Panc1 (cell line): Measurements from ENCODE around the gene TLK1. TPM values are rescaled to one million over a fixed set of nuclear protein-coding genes. Genes with fewer than 3 reads are reported as not detected.

Source experiments
- ATAC-seq: fragments of 200-7000 bp; cut with Tn5 transposase; 2 replicates; pipeline ENCODE4 v1.9.1; 2020; ENCODE audit warnings: mild to moderate bottlenecking, moderate library complexity
- BruUV-seq: library from RNA; stranded (reverse); fragments of 400-500 nt; replicated peaks from 2 replicates; lab custom pipeline; 2021; lab: Mats Ljungman, UMichigan
- CTCF ChIA-PET: fragments of 300-600 bp; sonication (Branson Sonifier 250); formaldehyde crosslinking; loops from one replicate; lab custom pipeline; 2022; ENCODE audit warnings: antibody characterized with exemption; lab: Charles Lee
- POLR2A ChIA-PET: fragments of 300-600 bp; sonication (Branson Sonifier 250); formaldehyde crosslinking; loops from one replicate; lab custom pipeline; 2022; ENCODE audit warnings: antibody characterized with exemption; lab: Charles Lee
- DNase-seq: peaks from one replicate; pipeline ENCODE4 v3.0.0-alpha.2; 2010; ENCODE audit warnings: low read depth, low spot score
- H3K27ac ChIP-seq: 2 replicates; pipeline ENCODE4 v1.5.1; 2011; ENCODE audit warnings: mild to moderate bottlenecking, low read length, inconsistent platforms
- H3K27me3 ChIP-seq: fragments of 200-500 bp; sonication (Bioruptor generic); 2 replicates; pipeline ENCODE4 v1.6.0; 2014; ENCODE audit warnings: low read length, inconsistent platforms; ENCODE audit not compliant: control insufficient read depth, insufficient read depth
- H3K36me3 ChIP-seq: fragments of 200-500 bp; sonication (Bioruptor generic); 2 replicates; pipeline ENCODE4 v1.5.1; 2014; ENCODE audit warnings: inconsistent platforms, mild to moderate bottlenecking, low read length, moderate library complexity; ENCODE audit not compliant: control insufficient read depth, insufficient read depth
- H3K4me1 ChIP-seq: 2 replicates; pipeline ENCODE4 v1.5.1; 2011; ENCODE audit warnings: inconsistent platforms, mild to moderate bottlenecking, low read length, moderate library complexity; ENCODE audit not compliant: control insufficient read depth, insufficient read depth
- H3K4me3 ChIP-seq, 2 experiments: 2 replicates each; pipeline ENCODE4 v1.5.1; 2011 to 2012; ENCODE audit warnings: low read depth in 2 of 2, low read length in 2 of 2, mild to moderate bottlenecking in 2 of 2, inconsistent platforms in 1 of 2, moderate library complexity in 1 of 2
- H3K9me3 ChIP-seq: fragments of 200-500 bp; sonication (Bioruptor generic); 2 replicates; pipeline ENCODE4 v1.5.1; 2014; ENCODE audit warnings: low read depth, mild to moderate bottlenecking, inconsistent platforms, low read length, moderate library complexity; ENCODE audit not compliant: control insufficient read depth, insufficient read depth
- CTCF ChIP-seq: fragments of 450-650 bp; IDR thresholded peaks from 2 replicates; pipeline ENCODE4 v1.5.1; 2017; ENCODE audit warnings: mild to moderate bottlenecking
- POLR2AphosphoS5 ChIP-seq: IDR thresholded peaks from 2 replicates; pipeline ENCODE4 v1.6.1; 2012; ENCODE audit warnings: mild to moderate bottlenecking, low read depth, low read length, moderate library complexity
- REST ChIP-seq, 2 experiments: IDR thresholded peaks; 2 replicates each; pipeline ENCODE4 v1.6.1; 2011 to 2012; ENCODE audit warnings: low read depth in 2 of 2, control low read depth in 1 of 2, low read length in 1 of 2, mild to moderate bottlenecking in 1 of 2, moderate library complexity in 1 of 2; ENCODE audit not compliant: insufficient read depth in 1 of 2
- SIN3A ChIP-seq: IDR thresholded peaks from 2 replicates; pipeline ENCODE4 v1.6.1; 2012; ENCODE audit warnings: low read depth, mild to moderate bottlenecking, low read length, moderate library complexity, borderline replicate concordance; ENCODE audit not compliant: insufficient read depth
- TCF7L2 ChIP-seq: IDR thresholded peaks from 2 replicates; pipeline ENCODE4 v1.6.1; 2011; ENCODE audit warnings: mild to moderate bottlenecking, low read depth, low read length, inconsistent platforms
- in situ Hi-C: cut with HindIII; loops from 2 replicates; pipeline ENCODE4 v1.10.0; 2016; ENCODE audit warnings: low sequenced_read_pairs, low pct_unique_long_range_greater_than_20kb
- intact Hi-C: fragments of 100-400 bp; cut with micrococcal nuclease; formaldehyde crosslinking; loops from one replicate; pipeline ENCODE4 v1.10.0; 2022; ENCODE audit not compliant: unreplicated experiment
- total RNA-seq: library from RNA; stranded (reverse); gene quantifications from one replicate; pipeline ENCODE4 v1.2.1, GENCODE V29; 2021; ENCODE audit not compliant: unreplicated experiment

Gene TLK1
- total RNA-seq, 1 experiment from 2014 or later = 92.9 TPM

- H3K9me3 ChIP-seq = no peaks in the 10 kb centered on the region
- no TSS peak for BruUV-seq
- ChIA-PET CTCF (no interaction called here), POLR2A (no interaction called here)
- no peaks in the 10 kb centered on the region for H3K27me3 ChIP-seq
- no peak for TF ChIP-seq TCF7L2
- TF ChIP-seq CTCF = no peak
- TF ChIP-seq SIN3A = no peak
- TF ChIP-seq REST (IDR thresholded peaks at IDR 0.05; ENCODE audit: insufficient read depth in 1 of 2, low read depth in 2 of 2, low read length in 1 of 2) = no peak
- no peak for TF ChIP-seq POLR2AphosphoS5
- in situ Hi-C loops (no loop called here), intact Hi-C loops (no loop called here)
- peaks cover 3% of the 10 kb centered on the region for H3K4me1 ChIP-seq
- H3K27ac ChIP-seq = no peak overlapping the region
- ATAC-seq (no peak), DNase-seq (no peak)
- H3K4me3 ChIP-seq = no peak overlapping the region
- H3K36me3 ChIP-seq = peaks cover 9% of the 10 kb centered on the region
Observed at GRCh38 chr2:170967553-170967952, 193.1 kb downstream of the TLK1 start.

- peak; percentile 85; the same call in 1 of the 2 replicates for ATAC-seq
- TF ChIP-seq POLR2AphosphoS5 = no peak
- TF ChIP-seq TCF7L2 = no peak
- TF ChIP-seq SIN3A = no peak
- TF ChIP-seq REST (IDR thresholded peaks at IDR 0.05; ENCODE audit: insufficient read depth in 1 of 2, low read depth in 2 of 2, low read length in 1 of 2) = no peak
- peak; percentile 63 for TF ChIP-seq CTCF
- in situ Hi-C loops (no loop called here), intact Hi-C loops (no loop called here)
- ChIA-PET CTCF (no interaction called here), POLR2A (no interaction called here)
- Histone ChIP-seq H3K27me3 (no peaks in the 10 kb centered on the region), H3K36me3 (peaks cover 16% of the 10 kb centered on the region), H3K4me1 (no peaks in the 10 kb centered on the region), H3K9me3 (no peaks in the 10 kb centered on the region), H3K27ac (no peak overlapping the region), H3K4me3 (no peak overlapping the region)
- no peak for DNase-seq
- BruUV-seq = no TSS peak
Observed at GRCh38 chr2:170966648-170967396, 193.9 kb downstream of the TLK1 start.
